GM19395 (cell line): ENCODE results near the gene AJUBA.
"Not testable (repeated sequence)": the region's sequence is repeated elsewhere in the genome, so short reads cannot be mapped to it uniquely, and the experiment has no call there.

Experiments
- ATAC-seq: cut with Tn5 transposase; IDR thresholded peaks from one replicate; pipeline ENCODE4 v1.9.1; 2021; ENCODE audit warnings: mild to moderate bottlenecking, moderate library complexity; ENCODE audit not compliant: unreplicated experiment

The AJUBA gene

GRCh38 chr14:22952418-22952817 is 29.9 kb downstream of the AJUBA start:
- ATAC-seq, result no peak

GRCh38 chr14:22951795-22952194 is 30.6 kb downstream of the AJUBA start:
- ATAC-seq, result not testable (repeated sequence)

GRCh38 chr14:22945642-22946041 is 36.7 kb downstream of the AJUBA start:
- ATAC-seq, result no peak

- no peak for ATAC-seq
Observed at GRCh38 chr14:22939684-22940083, 42.7 kb downstream of the AJUBA start.

- no peak for ATAC-seq
Observed at GRCh38 chr14:22935156-22935555, 47.2 kb downstream of the AJUBA start.

GRCh38 chr14:22932146-22932545 is 50.2 kb downstream of the AJUBA start:
- ATAC-seq, result no peak

GRCh38 chr14:22929961-22930364 is 52.4 kb downstream of the AJUBA start:
- no peak for ATAC-seq

GRCh38 chr14:22929104-22929960 is 53.0 kb downstream of the AJUBA start, which contains the start of gene PRMT5:
TSS of gene PRMT5 (minus strand) at chr14:22929376. CDS start at chr14:22929361, 15 bp downstream.
- peak; percentile 96 for ATAC-seq

- no peak for ATAC-seq
Observed at GRCh38 chr14:22928237-22929103, 53.9 kb downstream of the AJUBA start.

- ATAC-seq, result no peak
Observed at GRCh38 chr14:22926316-22926715, 56.0 kb downstream of the AJUBA start.

- ATAC-seq, result no peak
Observed at GRCh38 chr14:22925513-22925912, 56.8 kb downstream of the AJUBA start.

- ATAC-seq, result no peak
Observed at GRCh38 chr14:22923746-22924145, 58.6 kb downstream of the AJUBA start.

GRCh38 chr14:22922294-22922693 is 60.1 kb downstream of the AJUBA start:
- no peak for ATAC-seq
